Measurements from ENCODE around the gene CRIP3.

CRIP3 gene

GRCh38 chr6:43313813-43314212 lies 5.2 kb upstream of the CRIP3 start:
- Histone ChIP-seq H3K4me1 (ENCODE audit: insufficient read depth, low read length, poor library complexity, severe bottlenecking) (no peaks in the 10 kb centered on the region), H3F3A (ENCODE audit: low read depth) (no peaks in the 10 kb centered on the region), H3K9me2 (replicated peaks; ENCODE audit: low read depth, low read length) (no peaks in the 10 kb centered on the region), H3K27me3 (ENCODE audit: insufficient read depth, low read length, poor library complexity, severe bottlenecking) (no peaks in the 10 kb centered on the region), H3K4me2 (ENCODE audit: low read depth, low read length, poor library complexity, severe bottlenecking) (no peak overlapping the region), H3K79me2 (ENCODE audit: insufficient read depth, low read length) (no peaks in the 10 kb centered on the region), H3K36me3 (ENCODE audit: insufficient read depth, low read length) (no peaks in the 10 kb centered on the region), H2AFZ (ENCODE audit: low read length) (no peak overlapping the region), H3K4me3 (ENCODE audit: low read length, poor library complexity, severe bottlenecking) (no peak overlapping the region), H3K9ac (ENCODE audit: low read depth, low read length, poor library complexity, severe bottlenecking) (no peak overlapping the region), H4K20me1 (ENCODE audit: insufficient read depth, low read length, poor library complexity, severe bottlenecking) (no peaks in the 10 kb centered on the region), H3K9me3 (ENCODE audit: insufficient read depth, low read depth, low read length) (no peaks in the 10 kb centered on the region)
- no peak for TF ChIP-seq CTCF (conservative IDR thresholded peaks at IDR 0.05; ENCODE audit: low read length)
- no peak for TF ChIP-seq EZH2phosphoT487 (IDR thresholded peaks at IDR 0.05; ENCODE audit: borderline replicate concordance)

- Histone ChIP-seq H3K79me2 (ENCODE audit: insufficient read depth, low read length) (no peaks in the 10 kb centered on the region), H2AFZ (ENCODE audit: low read length) (no peak overlapping the region), H3K36me3 (ENCODE audit: insufficient read depth, low read length) (no peaks in the 10 kb centered on the region), H3F3A (ENCODE audit: low read depth) (no peaks in the 10 kb centered on the region), H3K9ac (ENCODE audit: low read depth, low read length, poor library complexity, severe bottlenecking) (no peak overlapping the region), H3K4me1 (ENCODE audit: insufficient read depth, low read length, poor library complexity, severe bottlenecking) (no peaks in the 10 kb centered on the region), H3K4me2 (ENCODE audit: low read depth, low read length, poor library complexity, severe bottlenecking) (no peak overlapping the region), H3K9me3 (ENCODE audit: insufficient read depth, low read depth, low read length) (no peaks in the 10 kb centered on the region), H4K20me1 (ENCODE audit: insufficient read depth, low read length, poor library complexity, severe bottlenecking) (no peaks in the 10 kb centered on the region), H3K4me3 (ENCODE audit: low read length, poor library complexity, severe bottlenecking) (no peak overlapping the region), H3K9me2 (replicated peaks; ENCODE audit: low read depth, low read length) (no peaks in the 10 kb centered on the region), H3K27me3 (ENCODE audit: insufficient read depth, low read length, poor library complexity, severe bottlenecking) (no peaks in the 10 kb centered on the region)
- TF ChIP-seq CTCF (conservative IDR thresholded peaks at IDR 0.05; ENCODE audit: low read length) = no peak
- TF ChIP-seq EZH2phosphoT487 (IDR thresholded peaks at IDR 0.05; ENCODE audit: borderline replicate concordance) = no peak
Observed at GRCh38 chr6:43311666-43312065, 3.0 kb upstream of the CRIP3 start.

GRCh38 chr6:43310624-43311023 lies 2.0 kb upstream of the CRIP3 start:
- TF ChIP-seq EZH2phosphoT487 (IDR thresholded peaks at IDR 0.05; ENCODE audit: borderline replicate concordance) (no peak), CTCF (conservative IDR thresholded peaks at IDR 0.05; ENCODE audit: low read length) (no peak)
- H3K4me1 ChIP-seq (ENCODE audit: insufficient read depth, low read length, poor library complexity, severe bottlenecking) = no peaks in the 10 kb centered on the region
- no peak overlapping the region for H3K4me2 ChIP-seq (ENCODE audit: low read depth, low read length, poor library complexity, severe bottlenecking)
- no peaks in the 10 kb centered on the region for H3K9me2 ChIP-seq (replicated peaks; ENCODE audit: low read depth, low read length)
- H3K9ac ChIP-seq (ENCODE audit: low read depth, low read length, poor library complexity, severe bottlenecking) = no peak overlapping the region
- H3K36me3 ChIP-seq (ENCODE audit: insufficient read depth, low read length) = no peaks in the 10 kb centered on the region
- H3K4me3 ChIP-seq (ENCODE audit: low read length, poor library complexity, severe bottlenecking) = no peak overlapping the region
- H4K20me1 ChIP-seq (ENCODE audit: insufficient read depth, low read length, poor library complexity, severe bottlenecking) = no peaks in the 10 kb centered on the region
- no peaks in the 10 kb centered on the region for H3F3A ChIP-seq (ENCODE audit: low read depth)
- H2AFZ ChIP-seq (ENCODE audit: low read length) = no peak overlapping the region
- H3K79me2 ChIP-seq (ENCODE audit: insufficient read depth, low read length) = no peaks in the 10 kb centered on the region
- H3K9me3 ChIP-seq (ENCODE audit: insufficient read depth, low read depth, low read length) = no peaks in the 10 kb centered on the region
- no peaks in the 10 kb centered on the region for H3K27me3 ChIP-seq (ENCODE audit: insufficient read depth, low read length, poor library complexity, severe bottlenecking)
